Gastrocnemius medialis (tissue), 4 donors: Measurements from ENCODE around the gene LRRC31. TPM values are rescaled to one million over a fixed set of nuclear protein-coding genes. Genes with fewer than 3 reads are reported as not detected.

Experiments used
- ATAC-seq, 2 donors: fragments of 150-250 bp; one replicate each; pipeline ENCODE4 v1.9.1; 2016
- DNase-seq, 2 donors: peaks; one replicate each; pipeline ENCODE4 v3.0.0-alpha.2; 2019
- H3K27ac ChIP-seq, 4 donors: fragments of 200-600 bp; sonication (generic); 1 replicate in 1 of 4; 2 replicates in 3 of 4; pipeline ENCODE4 v1.5.1; 2016 to 2018; ENCODE audit warnings: mild to moderate bottlenecking in 2 of 4, moderate library complexity in 1 of 4
- H3K27me3 ChIP-seq, 3 donors: fragments of 200-600 bp; sonication (generic) in 2 of 3; 1 replicate in 1 of 3; 2 replicates in 2 of 3; pipeline versions ENCODE4 v1.5.1 to v1.6.0; 2016 to 2019; ENCODE audit warnings: mild to moderate bottlenecking in 1 of 3, moderate library complexity in 1 of 3
- H3K36me3 ChIP-seq, 2 donors: fragments of 200-600 bp; sonication (generic) in 1 of 2; one replicate each; pipeline ENCODE4 v1.5.1; 2017 to 2018
- H3K4me1 ChIP-seq, 2 donors: fragments of 200-600 bp; sonication (generic) in 1 of 2; one replicate each; pipeline ENCODE4 v1.5.1; 2016 to 2017; ENCODE audit warnings: mild to moderate bottlenecking in 2 of 2
- H3K4me3 ChIP-seq, 4 donors: fragments of 200-600 bp; sonication (generic) in 3 of 4; 1 replicate in 1 of 4; 2 replicates in 3 of 4; pipeline ENCODE4 v1.5.1; 2016 to 2019; ENCODE audit warnings: mild to moderate bottlenecking in 2 of 4
- H3K9me3 ChIP-seq, 3 donors: fragments of 200-600 bp; sonication (generic) in 2 of 3; 1 replicate in 1 of 3; 2 replicates in 2 of 3; pipeline ENCODE4 v1.5.1; 2016 to 2019
- POLR2A ChIP-seq, 2 donors: fragments of 450-650 bp; IDR thresholded peaks; one replicate each; pipeline ENCODE4 v1.6.1; 2017; ENCODE audit warnings: antibody characterized with exemption in 2 of 2, mild to moderate bottlenecking in 2 of 2, moderate library complexity in 2 of 2
- in situ Hi-C, 4 donors: fragments of 200-750 bp; cut with MboI; loops; one replicate each; pipeline versions ENCODE4 v1.15.0 to v1.8.0; 2017; ENCODE audit warnings: low sequenced_read_pairs in 4 of 4
- intact Hi-C: fragments of 100-400 bp; cut with DNase I; formaldehyde crosslinking; loops from one replicate; pipeline ENCODE4 v1.15.1; 2023; ENCODE audit warnings: low total_unique reads
- total RNA-seq, 4 donors: library from RNA; depleted of rRNA; stranded (reverse); fragments of >200 nt; gene quantifications; one replicate each; pipeline versions ENCODE4 v1.1.0 to v1.2.3, GENCODE V29; 2016
- TF ChIP-seq, protein P1 (sequence below), 5 experiments: fragments of 450-650 bp in 3 of 5; fragments of 200-600 bp in 2 of 5; sonication (generic) in 2 of 5; IDR thresholded peaks in 4 of 5; conservative IDR thresholded peaks in 1 of 5; 1 replicate in 4 of 5; 2 replicates in 1 of 5; pipeline ENCODE4 v1.5.1; 2016 to 2019; ENCODE audit warnings: antibody characterized with exemption in 5 of 5, mild to moderate bottlenecking in 3 of 5, moderate library complexity in 3 of 5

LRRC31 gene
- total RNA-seq, 4 donors from 2014 or later, result 0.24 to 0.42 TPM; not detected in 2

DNA sequence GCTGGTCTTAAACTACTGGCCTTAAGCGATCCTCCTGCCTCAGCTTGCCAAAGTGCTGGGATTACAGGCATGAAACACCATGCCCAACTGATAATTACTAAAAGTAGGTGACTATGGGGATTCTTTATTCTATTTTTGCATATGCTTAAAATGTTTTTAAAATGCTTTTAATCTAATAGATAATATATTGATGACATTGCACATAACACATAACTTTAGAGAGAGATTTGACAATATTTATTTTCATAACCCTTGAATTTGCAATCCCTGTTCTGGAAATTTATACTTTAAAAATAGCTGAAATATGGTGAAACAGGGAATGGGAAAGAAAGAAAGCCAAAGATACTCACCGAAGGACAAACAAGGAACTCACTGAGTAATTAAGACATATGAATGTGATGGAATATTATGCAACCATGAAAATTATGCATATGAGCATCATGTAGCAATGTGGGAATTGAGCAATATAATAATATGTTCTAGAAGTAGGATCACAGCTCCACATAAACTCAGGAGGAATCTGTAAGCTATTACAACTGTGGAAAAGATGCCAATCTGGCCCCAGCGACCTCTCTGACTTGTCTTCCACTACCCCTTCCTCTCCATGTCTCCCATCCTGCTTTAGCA, 2.0 kb downstream of the LRRC31 start:
- H3K4me3 ChIP-seq, result no peak overlapping the region
- no peaks in the 10 kb centered on the region for H3K4me1 ChIP-seq
- H3K27me3 ChIP-seq, result no peaks in the 10 kb centered on the region
- no peak for ATAC-seq
- in situ Hi-C loops (no loop called here), intact Hi-C loops (no loop called here)
- DNase-seq, result no peak
- no peak overlapping the region for H3K27ac ChIP-seq
- TF ChIP-seq, protein P1, sequence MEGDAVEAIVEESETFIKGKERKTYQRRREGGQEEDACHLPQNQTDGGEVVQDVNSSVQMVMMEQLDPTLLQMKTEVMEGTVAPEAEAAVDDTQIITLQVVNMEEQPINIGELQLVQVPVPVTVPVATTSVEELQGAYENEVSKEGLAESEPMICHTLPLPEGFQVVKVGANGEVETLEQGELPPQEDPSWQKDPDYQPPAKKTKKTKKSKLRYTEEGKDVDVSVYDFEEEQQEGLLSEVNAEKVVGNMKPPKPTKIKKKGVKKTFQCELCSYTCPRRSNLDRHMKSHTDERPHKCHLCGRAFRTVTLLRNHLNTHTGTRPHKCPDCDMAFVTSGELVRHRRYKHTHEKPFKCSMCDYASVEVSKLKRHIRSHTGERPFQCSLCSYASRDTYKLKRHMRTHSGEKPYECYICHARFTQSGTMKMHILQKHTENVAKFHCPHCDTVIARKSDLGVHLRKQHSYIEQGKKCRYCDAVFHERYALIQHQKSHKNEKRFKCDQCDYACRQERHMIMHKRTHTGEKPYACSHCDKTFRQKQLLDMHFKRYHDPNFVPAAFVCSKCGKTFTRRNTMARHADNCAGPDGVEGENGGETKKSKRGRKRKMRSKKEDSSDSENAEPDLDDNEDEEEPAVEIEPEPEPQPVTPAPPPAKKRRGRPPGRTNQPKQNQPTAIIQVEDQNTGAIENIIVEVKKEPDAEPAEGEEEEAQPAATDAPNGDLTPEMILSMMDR (IDR thresholded peaks at IDR 0.05 in 4 of 5, conservative IDR thresholded peaks at IDR 0.05 in 1 of 5), result no peak
- TF ChIP-seq POLR2A (IDR thresholded peaks at IDR 0.05), result no peak
- no peaks in the 10 kb centered on the region for H3K9me3 ChIP-seq
- no peaks in the 10 kb centered on the region for H3K36me3 ChIP-seq

DNA sequence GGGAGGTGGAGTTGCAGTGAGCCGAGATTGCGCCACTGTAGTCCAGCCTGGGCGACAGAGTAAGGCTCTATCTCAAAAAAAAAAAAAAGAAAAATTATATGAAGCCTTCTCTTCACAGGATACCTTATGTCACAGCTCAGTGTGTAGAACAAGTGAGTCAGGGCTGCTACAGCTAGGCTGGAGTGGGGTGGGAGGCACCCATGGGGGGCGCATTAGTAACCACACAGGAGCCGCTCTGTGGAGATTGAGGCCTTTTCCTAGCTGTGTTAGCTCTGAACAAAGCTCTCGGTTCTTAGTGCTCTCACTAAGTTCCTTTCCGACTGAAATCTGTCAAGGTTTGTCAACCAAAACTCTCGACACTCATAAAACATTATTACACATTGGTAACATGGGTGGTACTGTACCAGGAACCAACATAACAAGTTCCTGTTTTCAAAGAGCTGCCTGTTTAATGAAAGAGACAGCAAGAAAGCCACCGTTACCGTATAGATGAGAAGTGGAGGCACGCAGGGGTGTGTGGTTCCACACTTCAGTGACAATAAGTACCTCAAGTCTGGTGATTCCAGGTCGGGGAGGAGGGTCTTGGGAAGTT, 4.5 kb downstream of the LRRC31 start:
- in situ Hi-C loops (no loop called here), intact Hi-C loops (no loop called here)
- Histone ChIP-seq H3K4me1 (no peaks in the 10 kb centered on the region), H3K36me3 (no peaks in the 10 kb centered on the region), H3K27me3 (no peaks in the 10 kb centered on the region), H3K4me3 (no peak overlapping the region), H3K27ac (no peak overlapping the region), H3K9me3 (no peaks in the 10 kb centered on the region)
- DNase-seq, result no peak
- ATAC-seq, result no peak
- TF ChIP-seq, protein P1 (IDR thresholded peaks at IDR 0.05 in 4 of 5, conservative IDR thresholded peaks at IDR 0.05 in 1 of 5), result no peak
- TF ChIP-seq POLR2A (IDR thresholded peaks at IDR 0.05), result no peak

DNA sequence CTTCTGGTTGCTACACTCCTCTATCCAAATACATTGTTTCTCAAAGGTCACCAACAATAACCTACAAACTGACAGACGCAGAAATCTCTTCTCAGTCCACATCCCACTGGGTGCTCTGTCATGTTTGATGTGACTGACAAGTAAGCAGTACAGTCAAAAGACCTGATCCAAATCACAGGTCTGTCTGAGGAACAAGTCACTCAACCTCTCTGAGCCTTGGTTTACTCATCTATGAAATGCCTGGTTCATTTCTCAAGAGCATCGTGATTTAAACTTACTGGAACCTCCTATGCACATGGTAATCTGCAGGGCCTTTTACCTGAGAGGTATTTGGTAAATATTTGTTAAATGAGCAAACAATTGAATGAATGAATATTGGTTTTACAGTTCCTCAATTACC, 5.5 kb downstream of the LRRC31 start:
- ATAC-seq (no peak), DNase-seq (no peak)
- Histone ChIP-seq H3K4me1 (no peaks in the 10 kb centered on the region), H3K27ac (no peak overlapping the region), H3K4me3 (no peak overlapping the region), H3K36me3 (no peaks in the 10 kb centered on the region), H3K9me3 (no peaks in the 10 kb centered on the region), H3K27me3 (no peaks in the 10 kb centered on the region)
- in situ Hi-C loops (no loop called here), intact Hi-C loops (no loop called here)
- TF ChIP-seq, protein P1 (IDR thresholded peaks at IDR 0.05 in 4 of 5, conservative IDR thresholded peaks at IDR 0.05 in 1 of 5), result no peak
- TF ChIP-seq POLR2A (IDR thresholded peaks at IDR 0.05), result no peak

DNA sequence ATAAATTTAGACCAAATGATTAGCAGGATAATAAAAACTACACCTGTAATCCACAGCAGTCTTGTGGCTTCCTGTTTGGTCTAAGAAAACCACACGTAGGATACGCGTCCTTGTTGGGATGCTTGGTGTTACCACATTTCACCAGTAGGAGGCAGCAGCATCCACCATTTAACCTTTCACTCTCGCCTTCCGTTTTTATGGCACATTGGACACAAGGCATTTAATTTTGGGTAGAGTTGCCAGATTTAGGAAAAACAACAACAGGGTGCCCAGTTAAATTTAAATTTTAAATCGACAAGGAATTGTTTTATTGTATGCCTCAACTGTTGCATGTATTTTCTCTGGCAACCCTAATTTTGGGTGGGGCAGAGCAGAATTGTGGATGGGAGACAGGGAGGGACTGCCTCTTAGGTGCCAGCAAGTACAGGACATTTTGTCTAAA, 6.3 kb downstream of the LRRC31 start:
- TF ChIP-seq POLR2A (IDR thresholded peaks at IDR 0.05), result no peak
- TF ChIP-seq, protein P1 (IDR thresholded peaks at IDR 0.05 in 4 of 5, conservative IDR thresholded peaks at IDR 0.05 in 1 of 5), result peak; percentile 38 to 76 (median 64)
- H3K4me1 ChIP-seq, result no peaks in the 10 kb centered on the region
- in situ Hi-C loops, result no loop called here
- H3K27ac ChIP-seq, result no peak overlapping the region
- intact Hi-C loops, result no loop called here
- H3K27me3 ChIP-seq, result no peaks in the 10 kb centered on the region
- DNase-seq (peak in 1 of 2 donors; percentile 25), ATAC-seq (peak; percentile 56 to 65)
- H3K9me3 ChIP-seq, result no peaks in the 10 kb centered on the region
- H3K36me3 ChIP-seq, result no peaks in the 10 kb centered on the region
- H3K4me3 ChIP-seq, result no peak overlapping the region
